Neural cell (in vitro differentiated cells): ENCODE results near the gene TIMM22.

Experiments
- SMC3 ChIP-seq: fragments of 450-650 bp; conservative IDR thresholded peaks from 2 replicates; pipeline ENCODE4 v1.6.1; 2014; ENCODE audit warnings: antibody characterized with exemption, mild to moderate bottlenecking, moderate library complexity; ENCODE audit not compliant: poor library complexity
- TF ChIP-seq, protein P1 (sequence below): fragments of 450-650 bp; IDR thresholded peaks from 2 replicates; pipeline ENCODE4 v1.5.1; 2014; ENCODE audit warnings: antibody characterized with exemption, mild to moderate bottlenecking, moderate library complexity; ENCODE audit not compliant: poor library complexity, severe bottlenecking

DNA sequence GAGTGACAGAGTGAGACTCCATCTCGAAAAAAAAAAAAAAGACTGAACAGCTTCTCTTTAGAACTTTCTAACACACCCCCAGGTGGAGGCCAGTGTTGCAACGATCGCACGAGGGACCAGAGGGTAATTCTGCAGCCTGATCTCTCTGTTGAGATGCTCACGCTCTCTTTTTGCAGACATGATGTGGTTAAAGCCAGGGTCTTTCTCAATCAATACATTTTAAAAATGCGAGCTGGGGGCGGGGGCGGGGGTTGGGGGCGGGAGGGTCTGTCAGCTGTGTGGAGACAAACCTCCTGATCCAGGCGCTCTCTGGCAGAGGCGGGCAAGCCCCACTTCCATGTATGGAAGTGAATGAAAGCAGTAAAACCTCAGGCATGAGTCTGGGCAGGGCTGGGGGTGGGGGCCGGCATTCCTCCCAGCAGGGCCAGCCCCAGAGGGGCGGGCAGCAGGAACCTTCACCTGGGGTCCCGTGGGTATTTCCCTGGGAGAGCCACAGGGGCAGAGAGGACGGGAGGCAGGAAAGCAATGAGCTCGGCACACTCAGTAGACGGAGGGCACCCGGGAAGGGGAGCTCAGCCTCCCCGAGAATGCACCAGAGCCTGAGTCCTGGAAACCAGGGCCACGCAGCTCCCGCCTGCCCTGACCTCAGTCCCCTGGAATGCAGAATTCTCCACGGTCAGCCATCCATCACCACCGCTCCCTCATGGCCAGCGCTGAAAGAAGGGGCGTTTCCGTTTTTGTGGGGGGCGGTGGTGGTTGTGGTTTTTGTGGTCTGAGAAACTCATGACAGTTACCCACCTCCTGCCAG, 45.4 kb upstream of the TIMM22 start:
- TF ChIP-seq, protein P1, sequence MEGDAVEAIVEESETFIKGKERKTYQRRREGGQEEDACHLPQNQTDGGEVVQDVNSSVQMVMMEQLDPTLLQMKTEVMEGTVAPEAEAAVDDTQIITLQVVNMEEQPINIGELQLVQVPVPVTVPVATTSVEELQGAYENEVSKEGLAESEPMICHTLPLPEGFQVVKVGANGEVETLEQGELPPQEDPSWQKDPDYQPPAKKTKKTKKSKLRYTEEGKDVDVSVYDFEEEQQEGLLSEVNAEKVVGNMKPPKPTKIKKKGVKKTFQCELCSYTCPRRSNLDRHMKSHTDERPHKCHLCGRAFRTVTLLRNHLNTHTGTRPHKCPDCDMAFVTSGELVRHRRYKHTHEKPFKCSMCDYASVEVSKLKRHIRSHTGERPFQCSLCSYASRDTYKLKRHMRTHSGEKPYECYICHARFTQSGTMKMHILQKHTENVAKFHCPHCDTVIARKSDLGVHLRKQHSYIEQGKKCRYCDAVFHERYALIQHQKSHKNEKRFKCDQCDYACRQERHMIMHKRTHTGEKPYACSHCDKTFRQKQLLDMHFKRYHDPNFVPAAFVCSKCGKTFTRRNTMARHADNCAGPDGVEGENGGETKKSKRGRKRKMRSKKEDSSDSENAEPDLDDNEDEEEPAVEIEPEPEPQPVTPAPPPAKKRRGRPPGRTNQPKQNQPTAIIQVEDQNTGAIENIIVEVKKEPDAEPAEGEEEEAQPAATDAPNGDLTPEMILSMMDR = no peak
- TF ChIP-seq SMC3 = no peak
